Measurements from ENCODE around the gene GRID2. TPM values are rescaled to one million over a fixed set of nuclear protein-coding genes. Genes with fewer than 3 reads are reported as not detected.

The GRID2 gene
- polyA plus RNA-seq, 1 of the 3 experiments (the other 2 are of a cell fraction), result not detected

DNA sequence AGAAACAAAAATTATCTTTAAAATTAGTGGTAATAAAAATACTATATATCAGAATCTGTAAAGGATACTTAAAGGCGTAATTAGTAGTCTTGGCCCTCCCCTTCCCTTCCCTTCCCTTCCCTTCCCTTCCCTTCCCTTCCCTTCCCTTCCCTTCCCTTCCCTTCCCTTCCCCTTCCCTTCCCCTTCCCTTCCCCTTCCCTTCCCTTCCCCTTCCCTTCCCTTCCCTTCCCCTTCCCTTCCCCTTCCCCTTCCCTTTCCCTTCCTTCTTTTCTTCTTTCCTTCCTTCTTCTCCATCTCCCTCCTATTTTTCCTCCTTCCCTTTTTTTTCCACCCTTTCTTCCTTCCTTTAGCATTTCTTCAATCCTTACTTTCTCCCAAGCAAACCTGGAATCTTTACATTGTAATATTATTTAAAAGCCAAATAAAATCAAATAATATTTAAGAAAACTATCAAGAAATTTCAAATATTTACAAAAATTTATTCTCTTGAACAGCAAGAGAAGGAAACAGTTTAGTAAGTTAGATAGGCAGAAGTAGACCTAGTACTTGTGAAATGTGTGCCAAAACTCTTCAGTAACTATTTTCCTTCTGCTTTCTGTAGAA is 1145.0 kb downstream of the GRID2 start:
- DNase-seq, result no peak
- Histone ChIP-seq H3K36me3 (replicated peaks in 1 of 2; ENCODE audit: control insufficient read depth in 1 of 2, insufficient read depth in 2 of 2, low read length in 1 of 2) (no peaks in the 10 kb centered on the region), H3K4me3 (ENCODE audit: low read depth in 2 of 2, low read length in 1 of 2) (no peak overlapping the region), H3K27ac (ENCODE audit: low read depth in 2 of 2, low read length in 1 of 2) (no peak overlapping the region), H3K79me2 (ENCODE audit: insufficient read depth) (no peaks in the 10 kb centered on the region), H3K27me3 (ENCODE audit: insufficient read depth) (no peaks in the 10 kb centered on the region), H3K9me3 (no peaks in the 10 kb centered on the region; the same call in 1 of the 2 replicates), H2AFZ (ENCODE audit: low read depth) (no peak overlapping the region), H3K4me1 (ENCODE audit: control insufficient read depth in 1 of 2, insufficient read depth in 2 of 2, low read depth in 1 of 2, low read length in 1 of 2) (no peaks in the 10 kb centered on the region), H3K4me2 (no peak overlapping the region), H3K9ac (no peak overlapping the region), H3F3A (replicated peaks; ENCODE audit: insufficient read depth) (no peaks in the 10 kb centered on the region), H4K20me1 (ENCODE audit: insufficient read depth) (no peaks in the 10 kb centered on the region), H3K9me2 (no peaks in the 10 kb centered on the region)
- WGBS (ENCODE audit: low lambda C conversion rate), result 58% methylated on average over 1 of the region's 1 CpG
- ChIA-PET CTCF (no interaction called here), POLR2A (no interaction called here)
- TF ChIP-seq, protein P1, sequence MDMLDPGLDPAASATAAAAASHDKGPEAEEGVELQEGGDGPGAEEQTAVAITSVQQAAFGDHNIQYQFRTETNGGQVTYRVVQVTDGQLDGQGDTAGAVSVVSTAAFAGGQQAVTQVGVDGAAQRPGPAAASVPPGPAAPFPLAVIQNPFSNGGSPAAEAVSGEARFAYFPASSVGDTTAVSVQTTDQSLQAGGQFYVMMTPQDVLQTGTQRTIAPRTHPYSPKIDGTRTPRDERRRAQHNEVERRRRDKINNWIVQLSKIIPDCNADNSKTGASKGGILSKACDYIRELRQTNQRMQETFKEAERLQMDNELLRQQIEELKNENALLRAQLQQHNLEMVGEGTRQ (IDR thresholded peaks at IDR 0.05; ENCODE audit: borderline replicate concordance, low read depth, low read length), result no peak
- TF ChIP-seq TAF1 (IDR thresholded peaks at IDR 0.05; ENCODE audit: borderline replicate concordance, low read depth, low read length), result no peak

DNA sequence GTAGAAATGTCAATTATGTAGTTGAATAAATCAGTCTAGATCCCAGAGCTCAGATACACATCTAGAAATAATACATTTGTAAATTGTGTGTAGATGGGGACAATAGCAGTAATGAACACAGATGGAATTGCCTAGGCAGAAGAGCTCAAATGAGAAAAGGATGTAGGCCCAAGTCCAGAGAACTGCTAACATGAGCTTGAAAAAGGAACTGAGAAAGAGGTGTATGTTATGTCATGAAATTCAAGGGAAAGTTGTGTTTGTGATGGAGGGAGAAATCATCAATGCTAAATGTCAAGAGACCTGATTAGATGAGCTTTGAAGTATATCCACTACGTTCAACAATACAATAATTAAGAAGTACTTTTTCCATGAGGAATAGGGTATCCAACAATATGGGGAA is 1148.2 kb downstream of the GRID2 start:
- WGBS (ENCODE audit: low lambda C conversion rate), result 20% methylated on average over 1 of the region's 1 CpG
- Histone ChIP-seq H3K36me3 (replicated peaks in 1 of 2; ENCODE audit: control insufficient read depth in 1 of 2, insufficient read depth in 2 of 2, low read length in 1 of 2) (no peaks in the 10 kb centered on the region), H3K4me2 (no peak overlapping the region), H3K4me1 (ENCODE audit: control insufficient read depth in 1 of 2, insufficient read depth in 2 of 2, low read depth in 1 of 2, low read length in 1 of 2) (no peaks in the 10 kb centered on the region), H3K4me3 (ENCODE audit: low read depth in 2 of 2, low read length in 1 of 2) (no peak overlapping the region), H3K9ac (no peak overlapping the region), H4K20me1 (ENCODE audit: insufficient read depth) (no peaks in the 10 kb centered on the region), H2AFZ (ENCODE audit: low read depth) (no peak overlapping the region), H3K27ac (ENCODE audit: low read depth in 2 of 2, low read length in 1 of 2) (no peak overlapping the region), H3K9me3 (no peaks in the 10 kb centered on the region; the same call in 1 of the 2 replicates), H3K9me2 (no peaks in the 10 kb centered on the region), H3K79me2 (ENCODE audit: insufficient read depth) (no peaks in the 10 kb centered on the region), H3K27me3 (ENCODE audit: insufficient read depth) (no peaks in the 10 kb centered on the region), H3F3A (replicated peaks; ENCODE audit: insufficient read depth) (no peaks in the 10 kb centered on the region)
- no peak for DNase-seq
- TF ChIP-seq MXI1 (IDR thresholded peaks at IDR 0.05; ENCODE audit: low read depth, low read length) (no peak), RCOR1 (IDR thresholded peaks at IDR 0.05; ENCODE audit: low read length) (no peak), TEAD4 (IDR thresholded peaks at IDR 0.05; ENCODE audit: borderline replicate concordance, insufficient read depth) (no peak), NRF1 (IDR thresholded peaks at IDR 0.05; ENCODE audit: low read depth, low read length) (no peak), ELF1 (IDR thresholded peaks at IDR 0.05) (no peak), YY1 (IDR thresholded peaks at IDR 0.05; ENCODE audit: low read depth) (no peak), EP300 (IDR thresholded peaks at IDR 0.05; ENCODE audit: borderline replicate concordance in 1 of 2, low read depth in 1 of 2, low read length in 1 of 2) (no peak), CHD2 (IDR thresholded peaks at IDR 0.05; ENCODE audit: low read length, partially characterized antibody) (no peak), TAF1 (IDR thresholded peaks at IDR 0.05; ENCODE audit: borderline replicate concordance, low read depth, low read length) (no peak), NFIC (IDR thresholded peaks at IDR 0.05; ENCODE audit: borderline replicate concordance) (no peak), SMC3 (IDR thresholded peaks at IDR 0.05; ENCODE audit: low read depth, low read length) (no peak)
- TF ChIP-seq, protein P2, sequence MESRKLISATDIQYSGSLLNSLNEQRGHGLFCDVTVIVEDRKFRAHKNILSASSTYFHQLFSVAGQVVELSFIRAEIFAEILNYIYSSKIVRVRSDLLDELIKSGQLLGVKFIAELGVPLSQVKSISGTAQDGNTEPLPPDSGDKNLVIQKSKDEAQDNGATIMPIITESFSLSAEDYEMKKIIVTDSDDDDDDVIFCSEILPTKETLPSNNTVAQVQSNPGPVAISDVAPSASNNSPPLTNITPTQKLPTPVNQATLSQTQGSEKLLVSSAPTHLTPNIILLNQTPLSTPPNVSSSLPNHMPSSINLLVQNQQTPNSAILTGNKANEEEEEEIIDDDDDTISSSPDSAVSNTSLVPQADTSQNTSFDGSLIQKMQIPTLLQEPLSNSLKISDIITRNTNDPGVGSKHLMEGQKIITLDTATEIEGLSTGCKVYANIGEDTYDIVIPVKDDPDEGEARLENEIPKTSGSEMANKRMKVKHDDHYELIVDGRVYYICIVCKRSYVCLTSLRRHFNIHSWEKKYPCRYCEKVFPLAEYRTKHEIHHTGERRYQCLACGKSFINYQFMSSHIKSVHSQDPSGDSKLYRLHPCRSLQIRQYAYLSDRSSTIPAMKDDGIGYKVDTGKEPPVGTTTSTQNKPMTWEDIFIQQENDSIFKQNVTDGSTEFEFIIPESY (IDR thresholded peaks at IDR 0.05; ENCODE audit: borderline replicate concordance, low read depth), result no peak
- TF ChIP-seq, protein P1 (IDR thresholded peaks at IDR 0.05; ENCODE audit: borderline replicate concordance, low read depth, low read length), result no peak
- TF ChIP-seq, protein P3, sequence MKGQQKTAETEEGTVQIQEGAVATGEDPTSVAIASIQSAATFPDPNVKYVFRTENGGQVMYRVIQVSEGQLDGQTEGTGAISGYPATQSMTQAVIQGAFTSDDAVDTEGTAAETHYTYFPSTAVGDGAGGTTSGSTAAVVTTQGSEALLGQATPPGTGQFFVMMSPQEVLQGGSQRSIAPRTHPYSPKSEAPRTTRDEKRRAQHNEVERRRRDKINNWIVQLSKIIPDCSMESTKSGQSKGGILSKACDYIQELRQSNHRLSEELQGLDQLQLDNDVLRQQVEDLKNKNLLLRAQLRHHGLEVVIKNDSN (IDR thresholded peaks at IDR 0.05; ENCODE audit: borderline replicate concordance, low read depth), result no peak
- TF ChIP-seq, protein P4, sequence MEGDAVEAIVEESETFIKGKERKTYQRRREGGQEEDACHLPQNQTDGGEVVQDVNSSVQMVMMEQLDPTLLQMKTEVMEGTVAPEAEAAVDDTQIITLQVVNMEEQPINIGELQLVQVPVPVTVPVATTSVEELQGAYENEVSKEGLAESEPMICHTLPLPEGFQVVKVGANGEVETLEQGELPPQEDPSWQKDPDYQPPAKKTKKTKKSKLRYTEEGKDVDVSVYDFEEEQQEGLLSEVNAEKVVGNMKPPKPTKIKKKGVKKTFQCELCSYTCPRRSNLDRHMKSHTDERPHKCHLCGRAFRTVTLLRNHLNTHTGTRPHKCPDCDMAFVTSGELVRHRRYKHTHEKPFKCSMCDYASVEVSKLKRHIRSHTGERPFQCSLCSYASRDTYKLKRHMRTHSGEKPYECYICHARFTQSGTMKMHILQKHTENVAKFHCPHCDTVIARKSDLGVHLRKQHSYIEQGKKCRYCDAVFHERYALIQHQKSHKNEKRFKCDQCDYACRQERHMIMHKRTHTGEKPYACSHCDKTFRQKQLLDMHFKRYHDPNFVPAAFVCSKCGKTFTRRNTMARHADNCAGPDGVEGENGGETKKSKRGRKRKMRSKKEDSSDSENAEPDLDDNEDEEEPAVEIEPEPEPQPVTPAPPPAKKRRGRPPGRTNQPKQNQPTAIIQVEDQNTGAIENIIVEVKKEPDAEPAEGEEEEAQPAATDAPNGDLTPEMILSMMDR (IDR thresholded peaks at IDR 0.05), result no peak
- ChIA-PET CTCF (no interaction called here), POLR2A (no interaction called here)

Measured in SK-N-SH (cell line).